GM23248 (cell line): Measurements from ENCODE around the gene INSIG2.

ENCODE experiments used
- EZH2 ChIP-seq: fragments of 200-600 bp; sonication (generic); IDR thresholded peaks from 2 replicates; pipeline ENCODE4 v1.6.1; 2018; ENCODE audit warnings: antibody characterized with exemption, mild to moderate bottlenecking; ENCODE audit not compliant: insufficient read depth, poor library complexity, severe bottlenecking
- EZH2phosphoT487 ChIP-seq: fragments of 200-600 bp; sonication (generic); IDR thresholded peaks from 2 replicates; pipeline ENCODE4 v1.6.1; 2018; ENCODE audit warnings: antibody characterized with exemption, moderate library complexity, mild to moderate bottlenecking, low read depth; ENCODE audit not compliant: insufficient read depth

GRCh38 chr2:118045286-118045685, 43.0 kb upstream of the INSIG2 start:
- TF ChIP-seq EZH2phosphoT487 (no peak), EZH2 (no peak)
